ENCODE data around the gene NAPEPLD.

NAPEPLD gene

DNA sequence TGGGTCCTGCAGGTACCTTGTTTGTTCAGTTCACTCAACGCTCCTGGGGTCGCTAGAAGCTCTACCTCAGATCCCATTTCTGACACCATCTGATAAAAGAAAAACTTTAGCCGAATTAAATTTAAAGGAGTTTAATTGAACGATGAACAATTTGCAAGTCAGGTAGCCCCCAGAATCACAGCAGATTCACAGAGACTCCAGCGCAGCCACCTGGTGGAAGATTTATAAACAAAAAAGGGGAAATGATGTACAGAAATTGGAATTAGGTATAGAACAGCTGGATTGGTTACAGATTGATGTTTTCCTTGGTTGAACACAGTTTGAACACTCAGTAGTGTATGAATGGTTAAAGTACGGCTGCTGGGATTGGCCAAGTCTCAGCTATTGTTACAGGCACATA lies 97.4 kb downstream of the NAPEPLD start:
- no peaks in the 10 kb centered on the region for H3K4me1 ChIP-seq (ENCODE audit: control insufficient read depth, insufficient read depth, low read length)
- no peak overlapping the region for H3K4me2 ChIP-seq (ENCODE audit: low read length)
- no peak overlapping the region for H3K4me3 ChIP-seq (ENCODE audit: low read length)
- H3K27me3 ChIP-seq (ENCODE audit: control insufficient read depth, insufficient read depth, low read length): no peaks in the 10 kb centered on the region
- H3K9me3 ChIP-seq (replicated peaks; ENCODE audit: low read length): peaks cover 4% of the 10 kb centered on the region
- no peaks in the 10 kb centered on the region for H3K36me3 ChIP-seq (ENCODE audit: insufficient read depth, low read length)
- no peak overlapping the region for H3K9ac ChIP-seq (ENCODE audit: low read depth, low read length)

Data from skeletal muscle satellite cell (primary cell).